ENCODE measurements around the gene SEMA4B.
"Not testable (repeated sequence)": the region's sequence is repeated elsewhere in the genome, so short reads cannot be mapped to it uniquely, and the experiment has no call there.

Gene SEMA4B

GRCh38 chr15:90268415-90268814 is 67.3 kb downstream of the SEMA4B start:
- Histone ChIP-seq H3K9ac (ENCODE audit: low read depth in 1 of 2, low read length in 2 of 2) (no peak overlapping the region), H3K36me3 (ENCODE audit: control insufficient read depth in 2 of 2, insufficient read depth in 2 of 2, low read length in 2 of 2) (peaks cover 28 to 37% of the 10 kb centered on the region in 2 donors), H3K4me1 (ENCODE audit: control insufficient read depth in 2 of 2, insufficient read depth in 2 of 2, low read length in 2 of 2) (peaks cover 30 to 34% of the 10 kb centered on the region in 2 donors), H3K9me3 (ENCODE audit: control insufficient read depth in 2 of 2, low read length in 2 of 2) (no peaks in the 10 kb centered on the region), H3K27me3 (ENCODE audit: control insufficient read depth in 2 of 2, insufficient read depth in 2 of 2, low read length in 2 of 2) (no peaks in the 10 kb centered on the region), H3K27ac (ENCODE audit: low read depth in 2 of 2, low read length in 2 of 2) (peak overlapping the region; percentile 4 to 13), H3K4me3 (ENCODE audit: low read length in 2 of 2) (peak overlapping the region in 1 of 2 donors; percentile 44)

DNA sequence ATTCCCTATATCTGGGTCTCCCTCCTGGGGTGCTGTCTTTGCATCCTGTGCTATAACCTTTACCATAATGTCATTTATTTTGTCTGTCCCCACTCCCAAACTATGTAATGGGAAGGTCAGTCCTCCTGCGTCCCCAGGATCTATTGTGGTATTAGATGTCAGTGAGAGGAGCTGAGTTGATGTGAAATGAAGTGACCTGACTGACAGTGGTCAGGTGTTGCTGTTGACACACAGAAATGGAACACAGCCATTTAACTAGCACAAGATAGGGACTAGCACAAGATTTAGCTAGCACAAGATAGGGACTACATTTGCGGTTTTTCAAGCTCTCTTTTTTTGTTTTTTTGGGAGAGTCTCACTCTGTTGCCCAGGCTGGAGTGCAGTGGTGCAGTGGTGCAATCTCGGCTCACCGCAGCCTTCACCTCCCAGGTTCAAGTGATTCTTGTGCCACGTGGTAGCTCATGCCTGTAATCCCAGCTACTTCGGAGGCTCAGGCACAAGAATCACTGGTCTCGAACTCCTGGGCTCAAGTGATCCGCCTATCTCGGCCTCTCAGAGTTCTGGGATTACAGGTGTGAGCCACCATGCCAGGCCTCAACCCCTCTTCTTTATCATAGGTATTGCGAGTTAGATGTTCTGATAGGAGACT is 69.5 kb downstream of the SEMA4B start:
- H3K9me3 ChIP-seq (ENCODE audit: control insufficient read depth in 2 of 2, low read length in 2 of 2): no peaks in the 10 kb centered on the region
- H3K4me3 ChIP-seq (ENCODE audit: low read length in 2 of 2): no peak overlapping the region
- H3K4me1 ChIP-seq (ENCODE audit: control insufficient read depth in 2 of 2, insufficient read depth in 2 of 2, low read length in 2 of 2): peaks cover 20 to 21% of the 10 kb centered on the region in 2 donors
- H3K36me3 ChIP-seq (ENCODE audit: control insufficient read depth in 2 of 2, insufficient read depth in 2 of 2, low read length in 2 of 2): peaks cover 31 to 43% of the 10 kb centered on the region in 2 donors
- H3K27ac ChIP-seq (ENCODE audit: low read depth in 2 of 2, low read length in 2 of 2): no peak overlapping the region
- no peak overlapping the region for H3K9ac ChIP-seq (ENCODE audit: low read depth in 1 of 2, low read length in 2 of 2)
- H3K27me3 ChIP-seq (ENCODE audit: control insufficient read depth in 2 of 2, insufficient read depth in 2 of 2, low read length in 2 of 2): no peaks in the 10 kb centered on the region

DNA sequence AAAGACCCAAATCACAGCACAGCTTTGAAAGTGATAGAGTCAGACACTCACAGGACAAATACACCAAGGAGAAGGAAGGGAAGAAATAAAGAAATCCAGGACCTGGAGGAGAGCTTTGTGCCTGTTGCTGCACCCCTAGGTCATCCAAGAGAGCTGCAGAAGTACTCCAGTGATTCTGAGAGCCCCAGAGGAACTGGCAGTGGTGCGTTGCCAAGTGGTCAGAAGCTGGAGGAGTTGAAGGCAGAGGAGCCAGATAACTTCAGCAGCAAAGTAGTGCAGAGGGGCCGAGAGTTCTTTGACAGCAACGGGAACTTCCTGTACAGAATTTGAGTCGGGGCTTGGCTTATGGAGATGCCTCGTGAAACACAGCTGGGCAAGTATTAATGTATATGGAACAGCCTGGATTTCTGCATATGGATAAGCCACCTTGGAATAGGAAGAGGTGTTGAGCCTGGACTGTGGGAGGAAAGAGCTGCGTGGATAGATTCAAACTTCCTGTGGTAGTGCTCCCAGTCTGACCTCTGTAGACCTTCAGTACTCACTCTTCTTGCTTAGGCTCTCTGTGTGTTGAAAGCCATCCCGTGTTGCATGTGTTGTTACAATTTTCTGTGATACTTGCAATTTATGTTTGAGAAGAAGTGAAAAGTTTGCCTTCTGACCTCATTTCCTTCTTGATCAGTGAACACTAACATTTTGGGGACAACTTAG is 70.5 kb downstream of the SEMA4B start:
- H3K4me1 ChIP-seq (ENCODE audit: control insufficient read depth in 2 of 2, insufficient read depth in 2 of 2, low read length in 2 of 2): peaks cover 15 to 19% of the 10 kb centered on the region in 2 donors

GRCh38 chr15:90278467-90278866 is 77.3 kb downstream of the SEMA4B start:
- H3K36me3 ChIP-seq (ENCODE audit: control insufficient read depth in 2 of 2, insufficient read depth in 2 of 2, low read length in 2 of 2); H3K27me3 ChIP-seq (ENCODE audit: control insufficient read depth in 2 of 2, insufficient read depth in 2 of 2, low read length in 2 of 2); H3K4me1 ChIP-seq (ENCODE audit: control insufficient read depth in 2 of 2, insufficient read depth in 2 of 2, low read length in 2 of 2); H3K9me3 ChIP-seq (ENCODE audit: control insufficient read depth in 2 of 2, low read length in 2 of 2); H3K4me3 ChIP-seq (ENCODE audit: low read length in 2 of 2); H3K27ac ChIP-seq (ENCODE audit: low read depth in 2 of 2, low read length in 2 of 2); H3K9ac ChIP-seq (ENCODE audit: low read depth in 1 of 2, low read length in 2 of 2): not testable (repeated sequence)

More for the DNA sequence above, 70.5 kb downstream of the SEMA4B start:
- Histone ChIP-seq H3K27me3 (ENCODE audit: control insufficient read depth in 2 of 2, insufficient read depth in 2 of 2, low read length in 2 of 2) (no peaks in the 10 kb centered on the region), H3K36me3 (ENCODE audit: control insufficient read depth in 2 of 2, insufficient read depth in 2 of 2, low read length in 2 of 2) (peaks cover 31 to 45% of the 10 kb centered on the region in 2 donors), H3K27ac (ENCODE audit: low read depth in 2 of 2, low read length in 2 of 2) (no peak overlapping the region), H3K9me3 (ENCODE audit: control insufficient read depth in 2 of 2, low read length in 2 of 2) (no peaks in the 10 kb centered on the region), H3K9ac (ENCODE audit: low read depth in 1 of 2, low read length in 2 of 2) (no peak overlapping the region), H3K4me3 (ENCODE audit: low read length in 2 of 2) (no peak overlapping the region)
